Smooth muscle cell of the umbilical artery (primary cell): Measurements from ENCODE around the gene NOXO1. TPM values are rescaled to one million over a fixed set of nuclear protein-coding genes. Genes with fewer than 3 reads are reported as not detected.

Experiments used
- total RNA-seq: library from RNA; depleted of rRNA; stranded (reverse); fragments of >200 nt; gene quantifications from 2 replicates; pipeline ENCODE4 v1.2.3, GENCODE V29; 2014

Gene NOXO1
- total RNA-seq: under 0.01 and 0.28 TPM in 2 replicates

GRCh38 chr16:1981398-1981836 lies at the start of gene NOXO1:
TSS of gene NOXO1 (minus strand) at chr16:1981469. CDS start at chr16:1981179, 290 bp downstream.

GRCh38 chr16:2026461-2027023 lies 45.3 kb upstream of the NOXO1 start, which contains the start of gene NHERF2:
TSS of gene NHERF2 (plus strand) at chr16:2026902. CDS start at chr16:2027006, 104 bp downstream.

GRCh38 chr16:2019518-2019920 lies 38.2 kb upstream of the NOXO1 start, which contains the start of gene NPW:
TSS of gene NPW (plus strand) at chr16:2019785.

GRCh38 chr16:2009791-2010510 lies 28.7 kb upstream of the NOXO1 start, which contains the start of gene ZNF598:
TSS of gene ZNF598 (minus strand) at chr16:2009821.

GRCh38 chr16:1989209-1990100 lies 8.2 kb upstream of the NOXO1 start, which contains the start of gene SYNGR3:
TSS of gene SYNGR3 (plus strand) at chr16:1989970. CDS start at chr16:1990103, 133 bp downstream.

GRCh38 chr16:1983544-1984346 lies 2.5 kb upstream of the NOXO1 start, which contains the start of gene GFER:
TSS of gene GFER (plus strand) at chr16:1984193. CDS start at chr16:1984219, 26 bp downstream.

GRCh38 chr16:1971796-1972489 lies 9.3 kb downstream of the NOXO1 start, which contains the start of gene TBL3:
TSS of gene TBL3 (plus strand) at chr16:1972053. CDS start at chr16:1972165, 112 bp downstream.

GRCh38 chr16:1966460-1966859 lies 14.8 kb downstream of the NOXO1 start, which contains the start of gene RNF151:
TSS of gene RNF151 (plus strand) at chr16:1966856. CDS start at chr16:1966882, 26 bp downstream.

GRCh38 chr16:1964506-1965395 lies 16.5 kb downstream of the NOXO1 start, which contains the start of gene RPS2:
TSS of gene RPS2 (minus strand) at chr16:1964826. CDS start at chr16:1964625, 201 bp downstream.

GRCh38 chr16:1959269-1960039 lies 21.8 kb downstream of the NOXO1 start, which contains the start of gene NDUFB10:
TSS of gene NDUFB10 (plus strand) at chr16:1959538. CDS start at chr16:1959625, 87 bp downstream.

GRCh38 chr16:1942810-1943726 lies 38.2 kb downstream of the NOXO1 start, which contains the start of gene MSRB1:
TSS of gene MSRB1 (minus strand) at chr16:1943199. CDS start at chr16:1943156, 43 bp downstream.

Other genes starting within 250 kb of the NOXO1 start
- gene NME3, start 209.9 kb downstream of the NOXO1 start, total RNA-seq: 54.8 and 102 TPM in 2 replicates
- 17.2 and 20.9 TPM in 2 replicates for gene EME2, start 208.7 kb downstream of the NOXO1 start, total RNA-seq
- gene MRPS34, start 208.3 kb downstream of the NOXO1 start, total RNA-seq: 57.5 and 73.0 TPM in 2 replicates
- gene SPSB3, start 198.9 kb downstream of the NOXO1 start, total RNA-seq: 24.1 and 30.9 TPM in 2 replicates
- gene NUBP2, start 198.5 kb downstream of the NOXO1 start, total RNA-seq: 52.0 and 60.9 TPM in 2 replicates
- not detected in 2 replicates for gene IGFALS, start 187.8 kb downstream of the NOXO1 start, total RNA-seq
- 54.9 and 57.3 TPM in 2 replicates for gene HAGH, start 154.6 kb downstream of the NOXO1 start, total RNA-seq
- gene FAHD1, start 154.3 kb downstream of the NOXO1 start, total RNA-seq: 57.6 and 61.4 TPM in 2 replicates
- gene MEIOB, start 109.3 kb downstream of the NOXO1 start, total RNA-seq: not detected in 2 replicates
- gene HS3ST6, start 63.1 kb downstream of the NOXO1 start, total RNA-seq: not detected in 2 replicates
- 4.1 and 6.2 TPM in 2 replicates for gene MSRB1, start 38.3 kb downstream of the NOXO1 start, total RNA-seq
- gene RPL3L, start 26.8 kb downstream of the NOXO1 start, total RNA-seq: not detected in 2 replicates
- 91.1 and 110 TPM in 2 replicates for gene NDUFB10, start 21.9 kb downstream of the NOXO1 start, total RNA-seq
- gene RPS2, start 16.6 kb downstream of the NOXO1 start, total RNA-seq: 1,386 and 1,428 TPM in 2 replicates
- not detected in 2 replicates for gene RNF151, start 14.6 kb downstream of the NOXO1 start, total RNA-seq
- 26.4 and 59.3 TPM in 2 replicates for gene TBL3, start 9.4 kb downstream of the NOXO1 start, total RNA-seq
- 11.1 and 14.3 TPM in 2 replicates for gene GFER, start 2.7 kb upstream of the NOXO1 start, total RNA-seq
- 3.6 and 7.3 TPM in 2 replicates for gene SYNGR3, start 8.5 kb upstream of the NOXO1 start, total RNA-seq
- gene ZNF598, start 28.4 kb upstream of the NOXO1 start, total RNA-seq: 13.1 and 29.6 TPM in 2 replicates
- gene NPW, start 38.3 kb upstream of the NOXO1 start, total RNA-seq: 0.30 and 0.65 TPM in 2 replicates
- 19.0 and 24.5 TPM in 2 replicates for gene NHERF2, start 45.4 kb upstream of the NOXO1 start, total RNA-seq
- 15.3 and 25.2 TPM in 2 replicates for gene NTHL1, start 66.4 kb upstream of the NOXO1 start, total RNA-seq
- 60.9 and 71.0 TPM in 2 replicates for gene TSC2, start 66.5 kb upstream of the NOXO1 start, total RNA-seq
- 188 and 249 TPM in 2 replicates for gene PKD1, start 154.4 kb upstream of the NOXO1 start, total RNA-seq
- gene RAB26, start 167.2 kb upstream of the NOXO1 start, total RNA-seq: 2.3 and 3.0 TPM in 2 replicates
- gene TRAF7, start 174.3 kb upstream of the NOXO1 start, total RNA-seq: 51.4 and 89.8 TPM in 2 replicates
- gene CASKIN1, start 215.1 kb upstream of the NOXO1 start, total RNA-seq: 0.30 and 0.92 TPM in 2 replicates
- 19.6 and 25.8 TPM in 2 replicates for gene MLST8, start 224.0 kb upstream of the NOXO1 start, total RNA-seq
- gene BRICD5, start 229.4 kb upstream of the NOXO1 start, total RNA-seq: 2.1 and 9.6 TPM in 2 replicates
- 12.8 and 16.4 TPM in 2 replicates for gene PGP, start 233.4 kb upstream of the NOXO1 start, total RNA-seq
- gene E4F1, start 242.1 kb upstream of the NOXO1 start, total RNA-seq: 26.1 and 29.5 TPM in 2 replicates